Right lung (tissue), 5 donors: Measurements from ENCODE around the gene SELL. TPM values are rescaled to one million over a fixed set of nuclear protein-coding genes. Genes with fewer than 3 reads are reported as not detected.
"Not testable (repeated sequence)": the region's sequence is repeated elsewhere in the genome, so short reads cannot be mapped to it uniquely, and the experiment has no call there.

Experiments
- DNase-seq, 2 donors: peaks; one replicate each; pipeline ENCODE4 v3.0.0-alpha.2; 2013
- polyA plus RNA-seq, 5 donors: library from polyadenylated mRNA; unstranded; fragments of 120-200 nt; gene quantifications; one replicate each; pipeline versions ENCODE4 v1.2.1 to v1.2.3, GENCODE V29; 2013; ENCODE audit warnings: inconsistent platforms in 1 of 5, low replicate concordance in 1 of 5; ENCODE audit not compliant: insufficient read length in 5 of 5, insufficient read depth in 1 of 5

The SELL gene
- polyA plus RNA-seq, 5 donors: 3.1 to 5.2 (median 3.3) TPM

DNA sequence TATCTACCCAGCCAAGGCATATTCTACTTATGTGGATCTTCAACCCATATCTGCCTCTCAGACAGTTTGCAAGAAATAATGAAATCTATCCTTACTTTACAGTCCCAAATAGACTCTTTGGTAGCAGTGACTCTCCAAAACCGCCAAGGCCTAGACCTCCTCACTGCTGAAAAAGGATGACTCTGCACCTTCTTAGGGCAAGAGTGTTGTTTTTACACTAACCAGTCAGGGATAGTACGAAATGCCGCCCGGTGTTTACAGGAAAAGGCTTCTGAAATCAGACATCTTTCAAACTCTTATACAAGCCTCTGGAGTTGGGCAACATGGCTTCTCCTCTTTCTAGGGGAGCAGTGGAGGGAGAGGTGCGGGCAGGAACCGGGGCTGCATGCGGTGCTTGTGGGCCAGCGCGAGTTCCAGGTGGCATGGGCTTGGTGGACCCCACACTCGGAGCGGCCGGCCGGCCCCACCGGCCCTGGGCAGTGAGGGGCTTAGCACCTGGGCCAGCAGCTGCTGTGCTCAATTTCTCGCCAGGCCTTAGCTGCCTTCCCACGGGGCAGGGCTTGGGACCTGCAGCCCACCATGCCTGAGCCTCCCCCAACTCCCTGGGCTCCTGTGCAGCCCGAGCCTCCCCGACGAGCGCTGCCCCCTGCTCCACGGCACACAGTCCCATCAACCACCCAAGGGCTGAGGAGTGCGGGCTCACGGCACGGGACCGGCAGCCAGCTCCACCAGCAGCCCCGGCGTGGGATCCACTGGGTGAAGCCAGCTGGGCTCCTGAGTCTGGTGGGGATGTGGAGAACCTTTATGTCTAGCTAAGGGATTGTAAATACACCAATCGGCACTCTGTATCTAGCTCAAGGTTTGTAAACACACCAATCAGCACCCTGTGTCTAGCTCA is 43.5 kb downstream of the SELL start:
- DNase-seq: not testable (repeated sequence)

DNA sequence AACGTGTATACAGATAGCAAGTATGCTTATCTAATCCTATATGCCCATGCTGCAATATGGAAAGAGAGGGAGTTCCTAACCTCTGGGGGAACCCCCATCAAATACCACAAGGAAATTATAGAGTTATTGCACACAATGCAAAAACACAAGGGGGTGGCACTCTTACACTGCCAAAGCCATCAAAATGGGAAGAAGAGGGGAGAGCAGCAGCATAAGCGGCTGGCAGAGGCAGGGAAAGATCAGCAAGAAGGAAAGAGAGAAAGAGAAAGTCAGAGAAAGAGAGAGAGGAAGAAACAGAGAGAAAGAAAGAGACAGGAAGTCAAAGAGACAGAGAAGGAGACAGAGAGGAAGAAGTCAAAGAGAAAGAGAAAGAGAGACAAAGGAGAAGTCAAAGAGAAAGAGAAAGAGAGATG is 44.2 kb downstream of the SELL start:
- DNase-seq: not testable (repeated sequence)

DNA sequence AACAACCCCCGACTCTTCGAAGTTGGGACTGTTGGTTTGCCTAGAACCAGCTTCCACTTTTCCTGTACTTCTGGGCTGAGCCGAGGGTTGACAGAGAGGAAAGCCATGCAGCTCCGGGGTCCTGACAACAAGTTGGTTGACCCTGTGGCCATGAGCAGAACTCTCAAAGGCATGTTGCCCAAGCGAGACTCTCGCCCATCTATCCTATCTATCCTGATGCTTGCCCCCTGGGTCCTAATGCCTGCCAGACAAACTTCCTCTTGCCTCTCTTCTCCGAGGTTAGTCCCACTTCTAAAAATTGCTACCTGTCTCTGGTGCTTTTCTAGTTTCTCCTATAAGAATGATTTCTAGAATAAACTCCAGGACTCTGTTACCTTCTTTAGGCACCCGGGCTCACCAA is 48.7 kb downstream of the SELL start:
- DNase-seq: not testable (repeated sequence)

DNA sequence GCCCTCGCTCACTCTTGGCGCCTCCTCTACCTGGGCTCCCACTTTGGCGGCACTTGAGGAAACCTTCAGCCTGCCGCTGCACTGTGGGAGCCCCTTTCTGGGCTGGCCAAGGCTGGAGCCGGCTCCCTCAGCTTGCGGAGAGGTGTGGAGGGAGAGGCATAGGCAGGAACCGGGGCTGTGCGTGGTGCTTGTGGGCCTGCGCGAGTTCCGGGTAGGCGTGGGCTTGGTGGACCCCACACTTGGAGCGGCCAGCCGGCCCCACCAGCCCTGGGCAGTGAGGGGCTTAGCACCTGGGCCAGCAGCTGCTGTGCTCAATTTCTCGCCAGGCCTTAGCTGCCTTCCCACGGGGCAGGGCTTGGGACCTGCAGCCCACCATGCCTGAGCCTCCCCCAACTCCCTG is 50.4 kb downstream of the SELL start:
- not testable (repeated sequence) for DNase-seq

DNA sequence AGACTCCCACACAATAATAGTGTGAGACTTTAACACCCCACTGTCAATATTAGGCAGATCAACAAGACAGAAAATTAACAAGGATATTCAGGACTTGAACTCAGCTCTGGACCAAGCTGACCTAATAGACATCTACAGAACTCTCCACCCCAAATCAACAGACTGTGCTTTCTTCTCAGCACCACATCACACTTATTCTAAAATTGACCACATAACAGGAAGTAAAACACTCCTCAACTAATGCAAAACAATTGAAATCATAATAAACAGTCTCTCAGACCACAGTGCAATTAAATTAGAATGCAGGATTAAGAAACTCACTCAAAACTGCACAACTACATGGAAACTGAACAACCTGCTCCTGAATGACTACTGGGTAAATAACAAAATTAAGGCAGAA is 52.6 kb downstream of the SELL start:
- not testable (repeated sequence) for DNase-seq

DNA sequence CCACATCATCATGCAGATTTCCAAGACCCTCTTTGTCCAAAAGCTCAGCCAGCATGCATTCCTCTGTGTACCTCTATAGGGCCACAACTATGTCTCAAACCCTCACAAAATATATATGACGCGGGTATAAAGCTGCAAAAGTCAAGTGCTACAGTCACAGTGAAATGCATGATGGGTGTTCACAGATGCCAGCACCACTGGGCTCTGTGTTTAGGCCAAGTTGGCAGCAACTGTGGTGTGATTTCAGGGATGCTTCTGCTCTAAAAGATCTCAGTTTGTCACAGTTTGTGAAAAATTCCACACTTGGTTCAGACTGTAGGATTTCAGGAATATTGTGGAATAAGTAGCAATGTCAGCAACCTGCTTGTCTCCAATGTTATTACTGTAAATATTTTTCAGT is 57.5 kb downstream of the SELL start:
- DNase-seq: no peak

DNA sequence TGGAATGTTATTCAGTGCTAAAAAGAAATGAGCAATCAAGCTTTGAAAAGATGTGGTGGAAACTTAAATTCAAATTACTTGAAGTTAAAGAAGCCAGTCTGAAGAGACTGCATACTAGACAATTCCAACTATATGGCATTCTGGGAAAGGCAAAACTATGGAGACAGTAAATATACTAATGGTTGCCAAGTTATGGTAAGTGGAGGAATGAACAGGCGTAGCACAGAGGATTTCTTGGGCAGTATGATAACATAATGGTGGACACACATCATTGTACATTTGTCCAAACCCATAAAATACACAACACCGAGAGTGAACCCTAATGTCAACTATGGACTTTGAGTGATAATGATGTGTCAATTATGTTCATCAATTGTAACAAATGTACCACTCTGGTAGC is 60.4 kb downstream of the SELL start:
- DNase-seq: no peak

DNA sequence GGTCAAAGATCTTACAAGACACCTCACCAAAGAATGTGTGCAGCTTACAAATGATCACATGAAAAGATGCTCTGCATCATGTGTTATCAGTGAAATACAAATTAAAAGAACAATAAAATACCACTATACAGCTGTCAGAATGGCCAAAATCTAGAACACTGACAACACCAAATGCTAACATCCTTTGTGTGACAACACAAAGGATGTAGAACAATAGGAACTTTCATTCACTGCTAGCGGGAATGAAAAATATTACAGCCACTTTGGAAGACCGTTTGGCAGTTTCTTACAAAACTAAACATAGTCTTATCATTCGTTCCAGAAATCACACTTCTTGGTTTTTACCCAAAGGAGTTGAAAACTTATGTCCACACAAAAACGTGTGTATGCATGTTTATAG is 60.9 kb downstream of the SELL start:
- DNase-seq: no peak

DNA sequence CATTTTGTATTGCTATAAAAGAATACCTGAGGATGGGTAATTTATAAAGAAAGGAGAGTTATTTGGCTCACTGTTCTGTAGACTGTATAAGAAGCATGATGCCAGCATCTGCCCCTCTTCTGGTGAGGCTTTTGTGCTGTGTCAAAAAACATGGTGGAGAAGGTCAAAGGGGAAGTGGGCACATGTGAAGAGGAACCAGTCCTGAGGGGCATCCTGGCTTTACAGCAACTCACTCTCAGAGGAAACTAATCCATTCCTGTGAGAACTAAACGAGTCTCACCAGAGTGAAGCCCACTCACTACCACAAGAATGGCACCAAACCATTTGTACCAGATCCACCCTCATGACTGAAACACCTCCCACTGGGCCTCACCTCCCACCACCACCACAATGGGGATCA is 62.7 kb downstream of the SELL start:
- DNase-seq: no peak

DNA sequence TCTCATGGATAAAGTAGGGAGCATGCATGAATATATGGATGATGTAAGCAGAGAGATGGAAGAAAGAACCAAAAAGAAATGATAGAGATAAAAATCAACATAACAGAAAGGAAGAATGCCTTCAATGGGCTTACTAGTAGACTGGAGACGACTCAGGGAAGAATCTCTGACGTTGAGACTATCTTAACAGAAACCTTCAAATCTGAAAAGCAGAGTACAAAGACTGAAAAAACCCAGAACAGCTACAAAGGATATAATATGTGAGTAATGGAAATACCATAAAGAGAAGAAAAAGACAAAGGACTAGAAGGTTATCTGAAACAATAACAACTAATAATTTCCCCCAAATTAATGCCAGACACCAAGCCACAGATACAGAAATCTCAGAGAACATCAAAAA is 63.2 kb downstream of the SELL start:
- DNase-seq: no peak

DNA sequence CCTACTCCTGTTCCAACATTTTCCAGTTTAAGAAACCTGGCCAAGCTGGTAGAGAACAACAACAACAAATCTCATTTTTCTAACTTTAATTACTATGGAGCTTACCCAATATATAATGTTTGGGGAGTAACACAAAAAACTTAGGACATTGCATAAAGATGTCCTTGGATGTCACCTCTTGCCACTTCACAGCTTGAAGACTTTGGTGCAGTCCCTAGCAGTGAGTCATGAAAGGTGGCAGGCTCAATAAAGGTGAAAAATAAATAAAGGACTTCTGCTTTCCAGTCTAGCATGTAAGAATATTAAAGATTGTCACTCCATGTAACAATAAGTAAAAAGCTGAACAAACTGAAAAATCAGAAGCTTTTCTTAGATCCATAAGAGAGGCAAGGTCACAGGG is 63.9 kb downstream of the SELL start:
- no peak for DNase-seq

DNA sequence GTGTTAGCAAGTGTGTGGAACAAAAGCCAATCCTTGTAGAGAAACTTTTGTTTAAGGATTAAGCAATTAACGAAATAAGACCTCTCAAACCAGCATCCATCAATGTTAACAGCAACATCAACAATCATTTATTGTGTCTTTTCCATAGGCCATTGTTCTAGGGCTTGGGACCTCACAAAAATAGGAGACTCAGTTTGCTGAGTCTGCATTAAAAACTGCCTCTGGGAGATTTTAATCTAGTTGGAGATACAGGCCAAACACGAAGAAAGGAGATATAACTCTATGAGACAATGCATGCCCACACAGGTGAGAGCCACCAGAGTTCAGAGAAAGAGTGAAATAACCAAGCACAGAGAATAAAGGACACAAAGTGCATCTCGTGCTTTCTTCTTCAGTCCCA is 67.1 kb downstream of the SELL start:
- DNase-seq: no peak

Other genes with a start within 250 kb of the SELL start
- gene SLC19A2, start 225.7 kb downstream of the SELL start, polyA plus RNA-seq: 10 to 100 TPM; 12.6 to 18.0 (median 14.1) TPM
- 1 to 10 TPM in 1 of 5 donors, under 1 TPM in 4; 0.10 to 1.5 (median 0.26) TPM for gene F5, start 125.1 kb downstream of the SELL start, polyA plus RNA-seq
- gene SELP, start 81.5 kb downstream of the SELL start, polyA plus RNA-seq: 10 to 100 TPM in 1 of 5 donors, 1 to 10 TPM in 4; 6.7 to 11.5 (median 6.7) TPM
- gene SELE, start 22.5 kb upstream of the SELL start, polyA plus RNA-seq: under 1 TPM; 0.08 to 0.29 (median 0.24) TPM
- 10 to 100 TPM; 13.5 to 17.6 (median 16.2) TPM for gene METTL18, start 83.3 kb upstream of the SELL start, polyA plus RNA-seq
- gene SCYL3, start 182.3 kb upstream of the SELL start, polyA plus RNA-seq: 10 to 100 TPM; 15.2 to 23.5 (median 22.9) TPM